A673 (cell line): ENCODE measurements around the gene PTPRK.

Source experiments
- CTCF ChIP-seq: fragments of 300-800, 200-600 bp; sonication (generic); conservative IDR thresholded peaks from 2 replicates; pipeline ENCODE4 v1.5.1; 2017; ENCODE audit warnings: low read depth, mild to moderate bottlenecking, antibody characterized with exemption, low read length, moderate library complexity, mixed read lengths
- EZH2 ChIP-seq: fragments of 200-600 bp; sonication (generic); IDR thresholded peaks from 2 replicates; pipeline ENCODE4 v1.6.1; 2017; ENCODE audit warnings: borderline replicate concordance, low read depth, mild to moderate bottlenecking, mixed read lengths, antibody characterized with exemption, low read length; ENCODE audit not compliant: poor library complexity, severe bottlenecking

GRCh38 chr6:128498234-128498633, 22.2 kb downstream of the PTPRK start:
- no peak for TF ChIP-seq CTCF
- no peak for TF ChIP-seq EZH2
